H1 (cell line): Measurements from ENCODE around the gene HERC4. TPM values are rescaled to one million over a fixed set of nuclear protein-coding genes. Genes with fewer than 3 reads are reported as not detected.

Source experiments
- SRF ChIP-seq: IDR thresholded peaks from 2 replicates; pipeline ENCODE4 v1.6.1; 2011; ENCODE audit warnings: mild to moderate bottlenecking, low read depth, low read length, moderate library complexity
- ZNF274 ChIP-seq: IDR thresholded peaks from 2 replicates; pipeline ENCODE4 v1.7.0; 2012; ENCODE audit warnings: low read length, borderline replicate concordance; ENCODE audit errors: extremely low read depth
- polyA plus RNA-seq, 7 experiments: library from polyadenylated mRNA; depleted of rRNA in 3 of 7; stranded (reverse) in 5 of 7; unstranded in 2 of 7; fragments of >200 nt in 5 of 7; fragments of 200-250 nt in 2 of 7; gene quantifications; 1 replicate in 5 of 7; 2 replicates in 1 of 7; 4 replicates in 1 of 7; pipeline versions ENCODE4 v1.2.1 to v1.2.3, GENCODE V29; 2011 to 2013; ENCODE audit warnings: missing spikeins in 2 of 7, mixed read lengths in 2 of 7
- total RNA-seq: library from RNA; stranded (reverse); fragmentation: NEBNext Ultra II Directional; extraction: Animal tissue kit (Norgen Biotek cat#: 25700); gene quantifications from 2 replicates; pipeline ENCODE4 v1.2.1, GENCODE V29; 2021

HERC4 gene
- total and polyA plus RNA-seq, 2 of the 8 experiments (the other 6 are each of a cell fraction or from before 2014, with no cell fraction given) = 7.5 to 44.0 TPM

GRCh38 chr10:68079434-68079833 lies 4.4 kb upstream of the HERC4 start (continued):
- TF ChIP-seq SRF (no peak), ZNF274 (no peak)
